Neural crest cell (in vitro differentiated cells): ENCODE measurements around the gene GFRA1. TPM values are rescaled to one million over a fixed set of nuclear protein-coding genes. Genes with fewer than 3 reads are reported as not detected.

ENCODE experiments used
- DNase-seq: peaks from one replicate; pipeline ENCODE4 v3.0.0; 2021; ENCODE audit warnings: low read depth, mixed read lengths, low spot score
- H3K27ac Mint-ChIP-seq: one replicate; pipeline ENCODE4 v1.8.0; 2021; ENCODE audit warnings: mild to moderate bottlenecking, mixed read lengths; ENCODE audit not compliant: unreplicated experiment
- H3K27me3 Mint-ChIP-seq: 2 replicates; pipeline ENCODE4 v1.8.0; 2021; ENCODE audit warnings: low read depth, mild to moderate bottlenecking, mixed read lengths
- H3K36me3 Mint-ChIP-seq: 2 replicates; pipeline ENCODE4 v1.8.0; 2021; ENCODE audit warnings: low read depth, mild to moderate bottlenecking, mixed read lengths
- H3K4me1 Mint-ChIP-seq: 2 replicates; pipeline ENCODE4 v1.8.0; 2021; ENCODE audit warnings: mixed read lengths
- H3K4me3 Mint-ChIP-seq: one replicate; pipeline ENCODE4 v1.8.0; 2021; ENCODE audit warnings: mild to moderate bottlenecking, mixed read lengths
- H3K9me3 Mint-ChIP-seq: 2 replicates; pipeline ENCODE4 v1.8.0; 2021; ENCODE audit warnings: mixed read lengths
- total RNA-seq: library from RNA; stranded (reverse); gene quantifications from 2 replicates; pipeline ENCODE4 v1.2.1, GENCODE V29; 2021
- TF ChIP-seq, protein P1 (sequence below): fragments of 200-600 bp; sonication (generic); conservative IDR thresholded peaks from 2 replicates; pipeline ENCODE4 v1.5.0; 2021; ENCODE audit warnings: antibody characterized with exemption, mild to moderate bottlenecking

Gene GFRA1
- total RNA-seq, 1 donor from 2014 or later: 72.4 TPM

DNA sequence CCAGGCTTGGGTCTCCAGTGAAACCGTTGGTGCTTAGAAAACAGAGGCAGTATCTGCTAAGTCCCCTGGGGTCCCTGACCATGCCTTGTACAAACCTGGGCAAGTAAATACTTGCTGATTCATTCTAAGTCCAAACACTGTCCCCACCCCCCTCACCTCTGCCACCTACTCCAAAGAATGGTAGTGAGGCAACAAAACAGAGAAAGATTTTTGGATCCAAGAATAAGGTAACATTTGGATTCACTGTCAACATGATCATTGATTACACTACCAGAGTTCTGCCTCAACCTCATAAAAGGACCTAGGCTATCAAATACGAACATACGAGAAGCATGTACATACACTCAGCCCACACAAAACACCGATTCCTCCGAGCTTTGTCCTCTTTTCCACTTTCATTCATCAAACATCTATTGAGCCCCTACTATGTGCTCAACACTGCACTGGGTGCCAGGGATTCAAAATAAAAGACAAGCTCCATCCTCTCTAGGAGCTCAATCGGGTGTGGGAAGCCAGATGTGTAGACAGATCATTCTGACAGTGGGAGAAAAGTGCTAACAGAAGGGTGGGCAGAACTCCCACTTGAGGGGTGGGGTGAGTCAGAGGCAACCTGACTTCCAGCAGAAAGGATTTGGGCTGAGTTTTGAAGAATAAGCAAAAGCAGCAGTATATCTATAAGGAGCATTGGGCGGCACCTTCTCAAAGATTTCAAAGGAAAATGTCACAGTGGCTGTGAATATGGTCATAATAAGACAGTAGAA is 71.2 kb downstream of the GFRA1 start:
- H3K4me1 Mint-ChIP-seq: no peaks in the 10 kb centered on the region
- H3K27me3 Mint-ChIP-seq: no peaks in the 10 kb centered on the region
- no peaks in the 10 kb centered on the region for H3K9me3 Mint-ChIP-seq
- TF ChIP-seq, protein P1, sequence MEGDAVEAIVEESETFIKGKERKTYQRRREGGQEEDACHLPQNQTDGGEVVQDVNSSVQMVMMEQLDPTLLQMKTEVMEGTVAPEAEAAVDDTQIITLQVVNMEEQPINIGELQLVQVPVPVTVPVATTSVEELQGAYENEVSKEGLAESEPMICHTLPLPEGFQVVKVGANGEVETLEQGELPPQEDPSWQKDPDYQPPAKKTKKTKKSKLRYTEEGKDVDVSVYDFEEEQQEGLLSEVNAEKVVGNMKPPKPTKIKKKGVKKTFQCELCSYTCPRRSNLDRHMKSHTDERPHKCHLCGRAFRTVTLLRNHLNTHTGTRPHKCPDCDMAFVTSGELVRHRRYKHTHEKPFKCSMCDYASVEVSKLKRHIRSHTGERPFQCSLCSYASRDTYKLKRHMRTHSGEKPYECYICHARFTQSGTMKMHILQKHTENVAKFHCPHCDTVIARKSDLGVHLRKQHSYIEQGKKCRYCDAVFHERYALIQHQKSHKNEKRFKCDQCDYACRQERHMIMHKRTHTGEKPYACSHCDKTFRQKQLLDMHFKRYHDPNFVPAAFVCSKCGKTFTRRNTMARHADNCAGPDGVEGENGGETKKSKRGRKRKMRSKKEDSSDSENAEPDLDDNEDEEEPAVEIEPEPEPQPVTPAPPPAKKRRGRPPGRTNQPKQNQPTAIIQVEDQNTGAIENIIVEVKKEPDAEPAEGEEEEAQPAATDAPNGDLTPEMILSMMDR: no peak
- H3K36me3 Mint-ChIP-seq: peaks cover 4% of the 10 kb centered on the region
- no peak overlapping the region for H3K4me3 Mint-ChIP-seq
- DNase-seq: no peak
- no peak overlapping the region for H3K27ac Mint-ChIP-seq

DNA sequence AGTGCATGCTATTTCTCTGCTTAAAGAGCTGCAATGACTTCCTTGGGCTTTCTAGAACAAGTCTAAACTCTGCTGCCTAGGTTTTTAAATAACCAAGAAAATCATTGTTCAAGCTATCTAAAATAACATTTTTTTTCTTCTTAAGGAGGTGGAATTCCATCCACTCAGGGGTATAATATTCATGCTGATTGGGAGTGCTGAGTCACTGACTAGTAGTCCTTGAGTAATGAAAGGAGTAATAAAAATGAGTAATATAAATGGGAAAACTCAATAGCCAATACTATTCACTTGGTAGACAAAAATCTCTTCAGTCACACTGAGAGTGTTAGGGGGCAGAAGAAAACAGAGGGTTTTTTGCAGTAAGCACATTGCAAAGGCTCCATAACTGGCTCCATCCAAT is 72.0 kb downstream of the GFRA1 start:
- Mint-ChIP-seq H3K27me3 (no peaks in the 10 kb centered on the region), H3K27ac (no peak overlapping the region), H3K36me3 (peaks cover 6% of the 10 kb centered on the region)

DNA sequence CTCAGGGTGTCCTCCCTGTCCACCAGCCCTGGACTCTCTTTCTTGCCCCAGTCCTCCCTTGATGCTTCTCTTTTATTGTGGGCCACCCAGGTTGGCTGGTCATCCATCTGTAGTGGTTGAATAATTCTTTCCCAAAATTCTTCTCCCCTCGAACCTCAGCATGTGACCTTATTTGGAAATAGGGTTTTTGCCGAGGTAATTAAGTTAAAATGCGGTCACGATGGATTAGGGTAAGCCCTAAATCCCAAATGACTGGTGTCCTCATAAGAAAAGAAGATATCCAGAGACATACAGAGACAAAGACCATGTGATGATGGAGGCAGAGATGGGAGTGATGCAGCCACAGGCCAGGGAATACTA is 74.3 kb downstream of the GFRA1 start:
- Mint-ChIP-seq H3K4me3 (no peak overlapping the region), H3K36me3 (peaks cover 19% of the 10 kb centered on the region), H3K27ac (no peak overlapping the region), H3K9me3 (peaks cover 11% of the 10 kb centered on the region), H3K27me3 (no peaks in the 10 kb centered on the region), H3K4me1 (peaks cover 13% of the 10 kb centered on the region)
- TF ChIP-seq, protein P1: no peak
- DNase-seq: no peak

More for the DNA sequence above, 72.0 kb downstream of the GFRA1 start:
- no peaks in the 10 kb centered on the region for H3K9me3 Mint-ChIP-seq
- TF ChIP-seq, protein P1: no peak
- no peak for DNase-seq
- H3K4me1 Mint-ChIP-seq: no peaks in the 10 kb centered on the region
- H3K4me3 Mint-ChIP-seq: no peak overlapping the region

DNA sequence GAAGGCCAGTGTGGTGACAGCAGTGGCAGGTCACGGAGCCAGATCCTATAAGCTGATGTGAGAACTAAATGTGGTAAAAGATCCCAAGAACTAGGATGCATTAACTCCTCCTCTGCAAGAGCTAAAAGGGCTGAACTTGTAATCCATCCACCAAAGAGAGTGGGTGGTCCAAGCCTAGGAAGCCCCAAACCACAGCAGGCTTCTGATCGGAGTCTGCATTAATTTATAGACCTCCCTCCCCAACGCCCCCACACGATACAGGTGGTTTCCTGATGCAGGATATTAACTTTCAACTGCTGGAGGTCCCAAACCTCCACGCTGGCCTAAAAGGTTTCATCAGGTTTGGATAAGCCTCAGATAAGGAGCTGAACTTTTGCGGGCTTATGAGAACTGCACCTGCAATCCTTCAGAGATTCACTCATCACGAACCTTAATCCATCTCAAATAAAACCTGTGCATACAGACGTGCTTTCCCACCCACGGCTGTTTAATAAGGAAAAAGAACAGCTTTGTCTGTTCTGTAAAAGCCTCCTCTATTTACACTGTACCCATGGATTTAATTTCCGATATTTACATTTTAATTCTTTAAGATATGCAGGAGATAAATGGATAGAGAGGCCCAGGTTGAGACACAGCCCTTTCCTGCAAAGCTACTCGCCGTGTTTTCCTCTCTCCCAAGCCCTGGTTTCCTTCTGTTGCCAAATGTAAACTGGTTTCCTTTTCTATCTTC is 74.9 kb downstream of the GFRA1 start:
- DNase-seq: no peak
- H3K9me3 Mint-ChIP-seq: peaks cover 11% of the 10 kb centered on the region
- peaks cover 18% of the 10 kb centered on the region for H3K4me1 Mint-ChIP-seq
- H3K36me3 Mint-ChIP-seq: peaks cover 19% of the 10 kb centered on the region
- no peak overlapping the region for H3K4me3 Mint-ChIP-seq
- H3K27ac Mint-ChIP-seq: peak overlapping the region; percentile 59
- TF ChIP-seq, protein P1: no peak
- H3K27me3 Mint-ChIP-seq: no peaks in the 10 kb centered on the region

DNA sequence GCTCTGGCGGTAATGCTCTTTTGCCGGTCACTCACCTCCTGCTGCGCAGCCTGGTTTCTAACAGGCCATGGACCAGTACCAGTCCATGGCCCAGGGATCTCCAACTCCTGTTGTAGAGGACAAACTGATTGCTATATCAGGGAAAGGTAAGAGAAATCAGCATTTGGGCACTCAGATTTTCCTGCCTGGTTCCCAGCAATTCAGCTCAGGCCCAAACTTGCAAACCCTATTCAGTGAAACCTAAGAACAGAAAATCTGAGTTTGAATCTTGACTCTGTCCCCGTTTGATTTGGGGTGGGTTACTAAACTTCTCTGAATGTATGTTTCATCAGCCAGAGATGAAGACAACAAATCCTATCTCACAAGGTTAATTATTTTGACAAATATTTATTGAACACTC is 77.4 kb downstream of the GFRA1 start:
- DNase-seq: no peak
- Mint-ChIP-seq H3K27ac (no peak overlapping the region), H3K4me1 (peaks cover 34% of the 10 kb centered on the region), H3K9me3 (peaks cover 11% of the 10 kb centered on the region), H3K27me3 (no peaks in the 10 kb centered on the region), H3K4me3 (no peak overlapping the region), H3K36me3 (peaks cover 19% of the 10 kb centered on the region)
- TF ChIP-seq, protein P1: no peak
